ENCODE results near the gene THOP1. TPM values are rescaled to one million over a fixed set of nuclear protein-coding genes. Genes with fewer than 3 reads are reported as not detected.

The THOP1 gene
- total RNA-seq, 2 donors from 2014 or later: 40.5 to 145 TPM

DNA sequence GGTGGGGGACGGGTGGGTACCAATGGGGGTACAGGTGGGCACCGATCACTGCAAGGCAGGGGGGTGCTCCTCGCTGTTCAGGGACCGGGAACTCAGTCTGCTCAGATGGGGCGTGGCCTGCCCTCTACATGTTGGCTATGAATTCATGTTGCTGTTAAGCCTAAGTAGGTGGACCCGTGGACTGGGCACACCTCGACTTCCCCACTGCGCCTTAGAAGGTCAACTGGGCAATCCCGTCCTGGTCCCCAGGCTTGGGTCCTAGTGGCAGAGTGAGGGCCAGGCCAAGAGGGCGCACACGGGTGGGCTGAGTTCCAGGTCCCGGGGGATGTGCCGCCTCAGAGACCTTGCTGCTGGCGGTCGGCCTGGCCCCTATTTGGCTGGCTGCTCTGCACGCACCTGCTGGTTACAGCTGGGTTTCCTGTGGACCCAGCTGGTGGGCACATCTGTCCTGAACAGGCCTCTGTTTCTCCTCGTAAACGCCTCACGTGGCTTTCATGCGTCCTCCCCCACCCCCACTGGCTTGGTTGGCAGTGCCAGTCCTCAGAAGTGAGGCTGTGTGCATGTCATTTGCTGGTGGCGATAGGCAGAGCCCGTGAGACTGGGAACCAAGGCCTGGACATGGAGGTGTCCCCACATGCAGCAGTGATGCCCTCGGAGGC is 20.8 kb downstream of the THOP1 start:
- DNase-seq (ENCODE audit: low spot score in 2 of 2) (no peak), ATAC-seq (no peak)
- Mint-ChIP-seq H3K9me3 (no peaks in the 10 kb centered on the region), H3K36me3 (peaks cover 10 to 19% of the 10 kb centered on the region in 2 donors), H3K27ac (no peak overlapping the region)

DNA sequence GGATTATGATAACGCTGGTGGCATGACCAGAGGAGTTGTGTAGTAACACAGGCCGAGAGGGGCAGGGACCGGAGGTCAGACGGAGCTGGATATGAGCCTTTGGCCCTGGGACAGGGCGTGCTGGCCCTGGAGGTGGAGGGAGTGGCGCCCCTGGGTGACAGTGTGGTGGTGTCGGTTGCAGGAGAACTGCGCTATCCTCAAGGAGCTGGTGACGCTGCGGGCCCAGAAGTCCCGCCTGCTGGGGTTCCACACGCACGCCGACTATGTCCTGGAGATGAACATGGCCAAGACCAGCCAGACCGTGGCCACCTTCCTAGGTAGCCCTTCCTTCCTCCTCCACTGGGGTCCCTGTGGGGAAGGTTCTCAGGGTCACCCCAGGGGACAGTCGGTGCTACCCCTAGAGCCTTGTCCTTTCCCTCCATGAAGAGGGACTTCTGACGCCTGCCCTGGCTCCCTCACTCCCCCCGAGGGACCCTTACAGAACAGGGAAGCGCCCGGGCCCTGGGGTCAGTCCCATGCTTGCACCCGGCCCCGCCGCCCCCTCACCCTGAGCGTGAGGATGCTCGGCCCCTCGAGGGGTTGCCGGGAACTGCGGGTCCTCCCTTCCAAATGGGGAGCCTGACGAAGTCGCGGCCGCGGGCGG is 21.6 kb downstream of the THOP1 start:
- Mint-ChIP-seq H3K27ac (no peak overlapping the region), H3K36me3 (peaks cover 10 to 19% of the 10 kb centered on the region in 2 donors), H3K9me3 (no peaks in the 10 kb centered on the region)
- DNase-seq (ENCODE audit: low spot score in 2 of 2): no peak
- ATAC-seq: no peak

DNA sequence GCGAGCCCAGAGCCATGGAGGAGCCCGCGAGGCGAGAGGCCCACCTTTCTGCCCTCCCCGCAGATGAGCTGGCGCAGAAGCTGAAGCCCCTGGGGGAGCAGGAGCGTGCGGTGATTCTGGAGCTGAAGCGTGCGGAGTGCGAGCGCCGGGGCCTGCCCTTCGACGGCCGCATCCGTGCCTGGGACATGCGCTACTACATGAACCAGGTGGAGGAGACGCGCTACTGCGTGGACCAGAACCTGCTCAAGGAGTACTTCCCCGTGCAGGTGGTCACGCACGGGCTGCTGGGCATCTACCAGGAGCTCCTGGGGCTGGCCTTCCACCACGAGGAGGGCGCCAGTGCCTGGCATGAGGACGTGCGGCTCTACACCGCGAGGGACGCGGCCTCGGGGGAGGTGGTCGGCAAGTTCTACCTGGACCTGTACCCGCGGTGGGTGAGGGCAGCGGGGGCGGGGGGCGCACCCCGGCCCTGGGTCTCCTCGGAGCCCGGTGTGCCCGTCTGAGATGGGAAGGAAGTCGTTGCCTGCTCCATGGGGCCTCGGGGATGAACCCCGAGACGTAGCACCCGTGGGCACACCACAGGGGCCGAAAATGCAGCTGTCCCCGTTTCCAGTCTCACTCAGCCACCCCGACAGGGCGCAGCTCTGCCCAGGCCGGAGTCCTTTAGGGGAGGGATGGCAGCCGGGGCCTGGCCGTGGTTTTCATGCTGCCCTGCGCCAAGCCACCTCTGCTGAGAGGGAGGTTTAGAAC is 22.3 kb downstream of the THOP1 start:
- Mint-ChIP-seq H3K36me3 (peaks cover 10 to 16% of the 10 kb centered on the region in 2 donors), H3K9me3 (no peaks in the 10 kb centered on the region), H3K27ac (no peak overlapping the region)
- DNase-seq (ENCODE audit: low spot score in 2 of 2) (no peak), ATAC-seq (no peak)

DNA sequence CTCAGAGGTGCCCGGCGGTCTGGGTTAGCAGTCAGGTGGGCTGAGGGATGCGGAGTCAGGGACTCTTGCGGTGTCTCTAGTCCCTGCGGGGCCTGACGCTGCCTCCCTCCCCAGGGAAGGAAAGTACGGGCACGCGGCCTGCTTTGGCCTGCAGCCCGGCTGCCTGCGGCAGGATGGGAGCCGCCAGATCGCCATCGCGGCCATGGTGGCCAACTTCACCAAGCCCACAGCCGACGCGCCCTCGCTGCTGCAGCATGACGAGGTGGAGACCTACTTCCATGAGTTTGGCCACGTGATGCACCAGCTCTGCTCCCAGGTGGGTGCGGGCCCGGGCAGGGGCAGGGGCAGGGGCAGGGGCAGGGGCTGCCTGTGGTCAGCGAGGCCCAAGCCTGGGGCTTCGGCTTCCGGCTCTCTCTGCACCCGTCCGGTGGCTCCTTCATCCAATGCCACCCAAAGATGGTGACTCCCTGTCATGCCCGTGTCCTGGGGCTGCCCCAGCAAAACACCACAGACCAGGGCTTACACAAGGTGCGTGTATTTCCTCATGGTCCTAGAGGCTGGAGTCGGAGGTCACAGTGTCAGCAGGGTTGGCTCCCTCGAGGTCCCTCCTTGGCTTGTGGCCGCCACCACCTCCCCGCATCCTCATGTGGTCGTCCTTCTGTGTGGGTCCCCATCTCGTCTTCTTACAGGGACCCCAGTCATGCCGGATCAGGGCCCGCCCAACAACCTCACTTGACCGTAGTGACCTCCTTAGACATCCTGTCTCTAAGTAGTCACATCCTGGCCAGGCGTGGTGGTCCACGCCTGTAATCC is 23.0 kb downstream of the THOP1 start:
- Mint-ChIP-seq H3K27ac (no peak overlapping the region), H3K9me3 (no peaks in the 10 kb centered on the region), H3K36me3 (peaks cover 10 to 12% of the 10 kb centered on the region in 2 donors)
- DNase-seq (ENCODE audit: low spot score in 2 of 2) (no peak), ATAC-seq (no peak)

DNA sequence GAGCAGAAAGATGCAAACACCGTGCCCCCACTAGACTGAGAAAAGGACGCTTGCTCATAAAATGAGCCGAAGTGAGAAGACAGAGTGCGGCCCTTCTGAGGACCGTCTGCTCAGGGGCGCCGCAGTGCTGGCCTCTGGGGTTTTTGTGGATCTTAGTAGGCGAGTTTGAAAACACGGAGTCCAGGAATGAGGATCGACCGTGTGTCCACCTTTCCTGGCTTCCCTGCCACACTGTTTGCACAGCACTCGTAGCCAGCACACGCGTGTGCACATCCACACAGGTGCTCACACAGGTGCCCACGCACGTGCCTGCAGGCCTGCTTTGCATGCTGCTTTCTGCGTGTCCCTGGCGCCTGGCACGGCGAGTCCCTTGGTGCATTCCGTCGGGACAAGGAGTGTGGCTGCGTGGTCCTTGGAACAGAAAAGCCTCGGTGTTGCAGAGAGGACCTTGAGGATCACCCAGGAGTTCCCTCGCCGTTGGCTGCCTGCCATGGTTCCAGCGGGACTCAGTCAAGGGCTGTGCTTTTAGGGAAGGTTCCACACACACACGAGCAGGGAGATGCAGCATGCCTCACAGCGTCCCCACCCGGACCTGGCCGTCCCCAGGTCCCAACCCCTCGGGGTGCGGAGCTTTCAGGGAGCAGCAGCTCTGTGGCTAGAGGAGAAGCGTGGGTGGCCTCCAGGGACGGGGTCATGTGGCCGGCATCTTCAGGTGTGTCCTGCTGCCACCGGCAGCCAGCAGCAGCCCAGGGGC is 24.3 kb downstream of the THOP1 start:
- peaks cover 6 to 10% of the 10 kb centered on the region in 2 donors for H3K36me3 Mint-ChIP-seq
- ATAC-seq (no peak), DNase-seq (ENCODE audit: low spot score in 2 of 2) (no peak)
- no peak overlapping the region for H3K27ac Mint-ChIP-seq
- H3K9me3 Mint-ChIP-seq: no peaks in the 10 kb centered on the region

DNA sequence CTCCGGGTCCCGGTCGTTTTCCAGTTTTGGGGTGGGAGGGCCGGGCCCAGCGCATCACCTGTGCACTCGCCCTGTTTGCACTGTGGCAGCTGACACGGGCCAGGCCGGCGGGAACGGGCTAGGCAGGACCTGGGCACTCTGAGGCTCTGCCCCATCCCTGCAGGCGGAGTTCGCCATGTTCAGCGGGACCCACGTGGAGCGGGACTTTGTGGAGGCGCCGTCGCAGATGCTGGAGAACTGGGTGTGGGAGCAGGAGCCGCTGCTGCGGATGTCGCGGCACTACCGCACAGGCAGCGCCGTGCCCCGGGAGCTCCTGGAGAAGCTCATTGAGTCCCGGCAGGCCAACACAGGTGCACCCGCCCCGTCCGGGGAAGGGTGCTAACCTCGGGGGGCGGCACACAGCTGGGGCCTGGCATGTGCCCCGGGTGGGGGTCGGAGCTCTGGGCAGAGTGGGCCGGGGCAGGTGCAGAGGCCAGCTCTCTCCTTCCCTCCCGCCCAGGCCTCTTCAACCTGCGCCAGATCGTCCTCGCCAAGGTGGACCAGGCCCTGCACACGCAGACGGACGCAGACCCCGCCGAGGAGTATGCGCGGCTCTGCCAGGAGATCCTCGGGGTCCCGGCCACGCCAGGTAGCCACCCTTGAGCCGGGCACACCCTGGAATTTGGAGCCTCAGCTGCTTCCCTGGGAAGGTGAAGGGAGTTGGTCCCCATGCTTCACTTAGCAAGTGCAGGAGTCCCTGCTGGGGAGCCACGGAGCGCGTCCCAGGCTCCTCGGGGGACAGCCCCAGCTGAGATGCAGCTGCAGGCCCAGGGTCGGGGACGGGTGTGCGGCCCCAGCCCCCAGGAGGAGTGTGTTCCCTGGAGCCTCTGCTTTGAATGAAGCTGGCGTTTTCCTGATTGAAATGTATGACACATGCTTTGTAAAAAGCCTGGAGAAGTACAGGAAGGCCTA is 25.1 kb downstream of the THOP1 start:
- Mint-ChIP-seq H3K9me3 (no peaks in the 10 kb centered on the region), H3K27ac (no peak overlapping the region), H3K36me3 (peaks cover 6 to 10% of the 10 kb centered on the region in 2 donors)
- ATAC-seq (no peak), DNase-seq (ENCODE audit: low spot score in 2 of 2) (no peak)

DNA sequence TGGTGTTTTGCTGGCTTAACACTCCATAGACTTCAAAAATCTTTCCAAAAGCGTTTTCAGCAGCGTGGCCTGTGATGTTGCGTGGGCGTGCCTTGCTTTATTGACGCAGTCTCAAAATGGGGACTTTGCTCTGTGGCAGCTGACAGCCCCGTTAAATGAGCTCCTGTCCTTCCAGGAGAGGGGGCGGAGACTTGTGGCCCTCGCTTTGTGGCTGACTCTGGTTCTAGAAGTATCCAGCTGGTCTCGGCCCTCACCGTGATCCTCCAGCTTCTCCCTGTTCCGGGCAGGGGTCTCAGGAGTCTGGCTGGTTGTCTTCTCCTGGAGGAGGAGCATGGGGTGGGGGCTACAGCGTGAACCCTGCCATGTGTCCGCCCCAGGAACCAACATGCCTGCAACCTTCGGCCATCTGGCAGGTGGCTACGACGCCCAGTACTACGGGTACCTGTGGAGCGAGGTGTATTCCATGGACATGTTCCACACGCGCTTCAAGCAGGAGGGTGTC is 26.0 kb downstream of the THOP1 start:
- H3K36me3 Mint-ChIP-seq: peaks cover 6 to 10% of the 10 kb centered on the region in 2 donors
- no peaks in the 10 kb centered on the region for H3K9me3 Mint-ChIP-seq
- DNase-seq (ENCODE audit: low spot score in 2 of 2) (no peak), ATAC-seq (no peak)
- no peak overlapping the region for H3K27ac Mint-ChIP-seq

DNA sequence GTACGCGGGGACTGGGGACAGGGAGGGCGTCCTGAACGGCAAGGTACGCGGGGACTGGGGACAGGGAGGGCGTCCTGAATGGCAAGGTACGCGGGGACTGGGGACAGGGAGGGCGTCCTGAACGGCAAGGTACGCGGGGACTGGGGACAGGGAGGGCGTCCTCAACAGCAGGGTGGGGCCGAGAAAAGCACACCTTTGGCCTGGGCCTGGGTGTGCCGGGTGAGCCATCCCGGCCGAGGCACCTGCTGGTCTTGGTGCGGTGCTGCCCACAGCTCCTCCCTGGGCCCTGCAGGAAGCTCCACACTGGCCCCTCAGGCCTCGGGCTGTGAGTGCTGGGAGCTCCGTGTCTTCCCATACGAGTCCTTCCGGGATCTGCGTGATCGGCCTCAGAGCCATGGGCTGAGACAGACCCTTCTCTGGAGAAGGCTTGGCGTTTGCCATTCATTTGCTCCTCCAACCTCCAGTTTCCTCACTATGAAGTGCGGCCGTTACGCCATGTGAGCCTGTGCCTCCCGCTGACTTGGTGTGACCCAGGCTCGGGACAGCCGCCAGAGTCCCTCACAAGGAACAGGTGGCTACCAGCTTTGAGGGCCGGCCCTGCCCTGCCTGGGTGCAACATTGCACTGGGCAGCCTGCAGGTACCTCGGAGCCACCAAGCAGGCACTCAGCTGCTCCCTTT is 26.6 kb downstream of the THOP1 start:
- DNase-seq (ENCODE audit: low spot score in 2 of 2): no peak
- H3K36me3 Mint-ChIP-seq: peaks cover 6 to 10% of the 10 kb centered on the region in 2 donors
- H3K27ac Mint-ChIP-seq: no peak overlapping the region
- no peaks in the 10 kb centered on the region for H3K9me3 Mint-ChIP-seq
- ATAC-seq: no peak

DNA sequence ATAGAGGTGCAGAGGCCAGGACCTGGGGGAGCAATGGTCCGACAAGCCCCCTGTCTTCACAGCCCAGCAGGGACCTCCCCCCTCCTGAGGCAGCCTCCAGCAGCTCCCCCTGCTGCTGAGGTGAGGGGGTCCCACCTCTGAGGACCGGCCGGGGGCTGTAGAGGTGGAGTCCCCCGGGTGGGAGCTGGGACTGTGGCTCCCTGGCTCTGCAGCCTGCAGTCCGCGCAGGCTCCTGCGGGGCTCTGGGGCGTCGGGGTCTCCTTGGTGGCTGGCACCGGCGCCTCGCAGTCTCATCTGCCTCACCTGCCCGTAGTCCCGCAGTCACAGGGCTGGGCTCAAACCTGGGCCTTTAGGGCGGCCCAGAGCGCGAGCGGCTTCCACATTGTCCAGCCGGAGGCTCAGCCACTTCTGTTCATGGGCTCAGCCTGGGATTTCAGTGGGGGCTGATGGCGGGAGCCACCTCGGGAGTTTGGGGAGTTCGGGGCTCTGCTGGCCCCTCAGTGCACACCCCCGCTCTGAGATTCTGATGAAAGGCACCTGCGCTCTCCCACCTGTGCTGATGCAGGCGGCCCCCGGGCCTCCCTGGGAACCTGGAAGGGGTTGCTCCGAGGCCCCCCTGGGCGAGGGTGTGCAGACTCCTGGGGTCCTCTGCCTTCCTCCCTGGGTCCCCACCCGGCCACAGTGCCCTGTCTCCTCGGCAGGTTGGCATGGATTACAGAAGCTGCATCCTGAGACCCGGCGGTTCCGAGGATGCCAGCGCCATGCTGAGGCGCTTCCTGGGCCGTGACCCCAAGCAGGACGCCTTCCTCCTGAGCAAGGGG is 27.3 kb downstream of the THOP1 start:
- Mint-ChIP-seq H3K27ac (no peak overlapping the region), H3K36me3 (peaks cover 6 to 10% of the 10 kb centered on the region in 2 donors), H3K9me3 (peaks cover 0 to 4% of the 10 kb centered on the region in 2 donors)
- DNase-seq (ENCODE audit: low spot score in 2 of 2) (no peak), ATAC-seq (peak in 1 of 2 donors; percentile 16)

DNA sequence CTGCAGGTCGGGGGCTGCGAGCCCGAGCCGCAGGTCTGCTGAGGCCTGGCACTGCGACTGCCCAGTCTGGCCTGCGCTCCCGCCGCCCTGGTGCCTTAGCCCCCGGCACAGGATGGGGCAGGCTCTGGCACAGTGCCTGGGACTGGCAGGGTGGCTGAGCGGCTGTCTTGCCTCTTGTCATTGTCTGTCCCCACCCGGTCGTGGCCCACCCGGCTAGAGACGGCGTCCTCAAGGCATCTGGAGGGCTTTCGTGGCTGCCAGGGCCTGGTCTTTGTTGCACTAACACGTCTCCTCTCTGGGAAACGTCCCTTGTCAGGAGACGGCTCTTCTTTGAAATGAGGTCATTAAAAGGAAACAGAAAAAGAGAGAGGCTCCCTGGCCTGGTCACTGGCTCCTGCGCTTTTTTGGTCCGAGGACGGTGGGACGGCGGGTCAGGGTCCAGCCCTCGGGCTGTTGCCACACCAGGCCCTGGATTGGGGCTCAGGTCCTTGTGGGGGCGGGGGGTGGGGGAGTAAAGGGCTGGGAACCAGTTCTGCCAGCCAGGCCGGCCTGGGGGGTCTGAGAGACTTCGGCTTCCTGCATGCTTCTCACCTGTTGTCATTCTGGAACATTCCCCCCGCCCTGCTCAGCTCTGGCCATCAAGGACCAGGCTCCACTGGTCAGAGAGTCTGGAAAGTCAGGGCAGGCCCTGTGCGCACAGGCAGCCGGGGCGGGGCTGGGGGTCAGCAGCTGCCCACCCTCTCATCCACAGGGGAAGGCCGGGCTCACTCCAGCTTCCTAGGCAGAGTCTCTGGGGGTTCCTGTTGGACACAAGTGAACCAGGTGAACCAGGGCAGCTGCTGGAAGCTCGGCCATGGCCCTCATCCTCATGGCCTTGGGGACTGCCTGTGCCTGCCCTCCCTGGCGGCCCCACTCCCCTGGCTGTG is 28.2 kb downstream of the THOP1 start:
- DNase-seq (ENCODE audit: low spot score in 2 of 2) (no peak), ATAC-seq (no peak)
- Mint-ChIP-seq H3K36me3 (peaks cover 6 to 10% of the 10 kb centered on the region in 2 donors), H3K9me3 (peaks cover 0 to 4% of the 10 kb centered on the region in 2 donors), H3K27ac (no peak overlapping the region)

DNA sequence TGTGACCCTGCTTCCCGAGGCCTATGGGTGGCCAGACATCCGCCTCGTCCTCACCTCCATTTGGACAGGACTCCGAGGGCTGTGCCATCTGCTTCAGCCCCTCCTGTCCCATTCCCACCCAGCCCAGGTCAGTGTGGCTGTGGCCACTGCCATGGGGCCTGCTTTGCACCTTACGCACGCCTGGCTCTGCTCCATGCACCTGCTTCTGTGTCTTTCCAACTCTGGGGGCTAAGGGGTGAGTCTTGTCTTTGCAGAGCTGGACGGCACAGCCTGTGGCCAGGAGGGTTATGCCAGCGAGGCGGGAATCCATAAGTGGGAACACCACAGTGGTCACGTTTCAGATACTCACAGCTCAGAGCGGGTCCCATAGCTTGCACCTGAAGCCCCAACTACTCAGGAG is 29.1 kb downstream of the THOP1 start:
- Mint-ChIP-seq H3K36me3 (peaks cover 0 to 2% of the 10 kb centered on the region in 2 donors), H3K9me3 (peaks cover 0 to 4% of the 10 kb centered on the region in 2 donors), H3K27ac (no peak overlapping the region)
- DNase-seq (ENCODE audit: low spot score in 2 of 2): no peak
- no peak for ATAC-seq

DNA sequence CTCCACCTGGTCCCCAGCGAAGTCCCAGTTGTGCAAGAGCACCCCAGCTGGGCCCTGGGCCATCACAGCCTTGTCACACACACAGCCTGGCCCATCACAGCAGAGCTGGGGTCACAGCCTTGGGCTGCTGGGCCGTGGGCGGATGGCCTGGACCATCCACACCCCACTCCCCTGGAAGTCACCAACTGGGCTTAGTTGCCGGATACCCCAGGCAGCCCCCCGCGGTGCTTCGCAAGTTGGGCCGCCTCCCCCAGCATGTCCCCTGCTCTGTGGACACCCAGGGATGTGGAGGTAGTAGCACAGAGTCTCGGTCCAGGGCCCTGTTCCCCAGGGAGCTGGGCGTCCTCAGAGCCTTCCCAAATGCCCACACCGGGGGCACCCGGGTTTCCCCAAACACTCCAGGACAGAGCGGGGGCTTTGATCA is 29.9 kb downstream of the THOP1 start:
- ATAC-seq (no peak), DNase-seq (ENCODE audit: low spot score in 2 of 2) (no peak)
- Mint-ChIP-seq H3K9me3 (peaks cover 0 to 4% of the 10 kb centered on the region in 2 donors), H3K36me3 (no peaks in the 10 kb centered on the region), H3K27ac (peak overlapping the region in 1 of 2 donors; percentile 36)

DNA sequence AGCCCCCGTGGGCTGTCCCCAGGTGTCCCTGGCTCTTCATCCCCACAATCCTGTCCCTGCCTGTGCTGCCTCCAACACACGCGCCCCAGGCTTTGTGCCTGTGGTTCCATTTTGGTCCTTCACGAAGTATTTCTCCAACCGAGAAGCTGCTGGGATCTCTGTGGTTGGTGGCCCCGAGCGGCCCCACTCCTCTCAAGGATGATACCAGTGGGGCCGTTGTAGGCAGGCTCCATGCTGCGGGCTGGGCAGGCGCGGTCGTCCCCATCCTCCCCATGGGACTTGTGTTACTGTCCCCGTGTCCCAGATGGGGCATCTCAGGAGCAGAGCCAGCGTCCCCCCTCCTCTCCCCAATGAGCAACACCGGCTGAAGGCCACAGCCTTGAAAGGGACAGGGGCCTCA is 30.6 kb downstream of the THOP1 start:
- no peak for DNase-seq (ENCODE audit: low spot score in 2 of 2)
- H3K36me3 Mint-ChIP-seq: no peaks in the 10 kb centered on the region
- no peak overlapping the region for H3K27ac Mint-ChIP-seq
- no peak for ATAC-seq
- H3K9me3 Mint-ChIP-seq: peaks cover 0 to 4% of the 10 kb centered on the region in 2 donors
